Vagina (tissue), 2 donors: ENCODE data around the gene COX7B2.

Experiments
- CTCF ChIP-seq, 3 experiments: fragments of 450-650 bp in 2 of 3; fragments of 200-600 bp in 1 of 3; sonication (generic) in 1 of 3; IDR thresholded peaks; one replicate each; pipeline ENCODE4 v1.5.1; 2017 to 2019; ENCODE audit warnings: antibody characterized with exemption in 3 of 3, mild to moderate bottlenecking in 2 of 3, moderate library complexity in 2 of 3
- POLR2A ChIP-seq, 2 donors: fragments of 450-650 bp; IDR thresholded peaks; one replicate each; pipeline ENCODE4 v1.6.1; 2017; ENCODE audit warnings: antibody characterized with exemption in 2 of 2, mild to moderate bottlenecking in 2 of 2, moderate library complexity in 2 of 2

GRCh38 chr4:46952451-46952850 is 43.4 kb upstream of the COX7B2 start:
- TF ChIP-seq CTCF (IDR thresholded peaks at IDR 0.05) (no peak), POLR2A (IDR thresholded peaks at IDR 0.05) (no peak)
